Measurements from ENCODE around the gene SAMD11. TPM values are rescaled to one million over a fixed set of nuclear protein-coding genes. Genes with fewer than 3 reads are reported as not detected.
A peak's percentile ranks its signal among the peaks of the same experiment; 100 is the strongest.

The SAMD11 gene
- total and polyA plus RNA-seq, 2 of the 8 experiments (the other 6 are each of a cell fraction or from before 2014, with no cell fraction given), result 0.18 to 0.30 TPM

DNA sequence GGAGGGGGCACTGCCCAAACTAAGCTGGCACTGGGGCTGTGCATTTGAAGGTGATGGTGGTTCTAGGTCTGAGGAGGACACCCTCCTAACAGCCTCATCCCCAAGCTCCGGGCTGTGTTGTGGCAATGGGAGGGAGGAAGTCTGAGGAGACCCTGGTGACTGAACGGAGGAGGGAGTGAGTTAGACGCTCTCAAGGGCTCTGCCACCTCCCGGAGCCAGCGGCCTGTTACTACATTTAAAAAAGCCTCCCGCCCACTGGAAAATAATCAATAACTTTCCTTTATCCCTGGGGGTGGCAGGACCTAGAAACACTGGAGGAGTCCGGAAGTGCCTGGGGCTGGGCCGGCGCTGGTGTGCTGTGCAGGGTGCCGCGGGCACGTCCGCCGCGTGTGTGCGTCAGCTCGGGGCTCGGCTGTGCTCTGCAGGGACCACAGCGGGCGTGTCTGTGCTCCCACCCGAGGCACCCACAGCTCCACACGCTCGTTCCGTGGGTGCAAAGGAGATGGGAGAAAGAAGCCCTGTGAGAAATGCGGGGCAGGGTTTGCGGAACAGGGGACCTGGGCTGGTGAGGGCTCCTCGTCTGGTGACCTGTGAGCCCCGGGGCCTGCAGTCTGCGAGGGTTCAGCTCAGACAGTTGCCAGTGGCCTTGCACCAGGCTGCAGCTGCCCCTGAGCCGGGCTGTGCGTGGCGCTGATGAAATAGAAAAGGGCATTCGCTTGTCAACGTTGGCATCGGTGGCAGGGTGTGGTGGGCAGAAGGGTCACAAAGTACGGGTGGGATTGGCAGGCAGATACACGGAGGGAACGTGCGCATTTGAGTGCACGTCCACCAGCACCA lies 5.3 kb downstream of the SAMD11 start (continued):
- TF ChIP-seq, protein P1, sequence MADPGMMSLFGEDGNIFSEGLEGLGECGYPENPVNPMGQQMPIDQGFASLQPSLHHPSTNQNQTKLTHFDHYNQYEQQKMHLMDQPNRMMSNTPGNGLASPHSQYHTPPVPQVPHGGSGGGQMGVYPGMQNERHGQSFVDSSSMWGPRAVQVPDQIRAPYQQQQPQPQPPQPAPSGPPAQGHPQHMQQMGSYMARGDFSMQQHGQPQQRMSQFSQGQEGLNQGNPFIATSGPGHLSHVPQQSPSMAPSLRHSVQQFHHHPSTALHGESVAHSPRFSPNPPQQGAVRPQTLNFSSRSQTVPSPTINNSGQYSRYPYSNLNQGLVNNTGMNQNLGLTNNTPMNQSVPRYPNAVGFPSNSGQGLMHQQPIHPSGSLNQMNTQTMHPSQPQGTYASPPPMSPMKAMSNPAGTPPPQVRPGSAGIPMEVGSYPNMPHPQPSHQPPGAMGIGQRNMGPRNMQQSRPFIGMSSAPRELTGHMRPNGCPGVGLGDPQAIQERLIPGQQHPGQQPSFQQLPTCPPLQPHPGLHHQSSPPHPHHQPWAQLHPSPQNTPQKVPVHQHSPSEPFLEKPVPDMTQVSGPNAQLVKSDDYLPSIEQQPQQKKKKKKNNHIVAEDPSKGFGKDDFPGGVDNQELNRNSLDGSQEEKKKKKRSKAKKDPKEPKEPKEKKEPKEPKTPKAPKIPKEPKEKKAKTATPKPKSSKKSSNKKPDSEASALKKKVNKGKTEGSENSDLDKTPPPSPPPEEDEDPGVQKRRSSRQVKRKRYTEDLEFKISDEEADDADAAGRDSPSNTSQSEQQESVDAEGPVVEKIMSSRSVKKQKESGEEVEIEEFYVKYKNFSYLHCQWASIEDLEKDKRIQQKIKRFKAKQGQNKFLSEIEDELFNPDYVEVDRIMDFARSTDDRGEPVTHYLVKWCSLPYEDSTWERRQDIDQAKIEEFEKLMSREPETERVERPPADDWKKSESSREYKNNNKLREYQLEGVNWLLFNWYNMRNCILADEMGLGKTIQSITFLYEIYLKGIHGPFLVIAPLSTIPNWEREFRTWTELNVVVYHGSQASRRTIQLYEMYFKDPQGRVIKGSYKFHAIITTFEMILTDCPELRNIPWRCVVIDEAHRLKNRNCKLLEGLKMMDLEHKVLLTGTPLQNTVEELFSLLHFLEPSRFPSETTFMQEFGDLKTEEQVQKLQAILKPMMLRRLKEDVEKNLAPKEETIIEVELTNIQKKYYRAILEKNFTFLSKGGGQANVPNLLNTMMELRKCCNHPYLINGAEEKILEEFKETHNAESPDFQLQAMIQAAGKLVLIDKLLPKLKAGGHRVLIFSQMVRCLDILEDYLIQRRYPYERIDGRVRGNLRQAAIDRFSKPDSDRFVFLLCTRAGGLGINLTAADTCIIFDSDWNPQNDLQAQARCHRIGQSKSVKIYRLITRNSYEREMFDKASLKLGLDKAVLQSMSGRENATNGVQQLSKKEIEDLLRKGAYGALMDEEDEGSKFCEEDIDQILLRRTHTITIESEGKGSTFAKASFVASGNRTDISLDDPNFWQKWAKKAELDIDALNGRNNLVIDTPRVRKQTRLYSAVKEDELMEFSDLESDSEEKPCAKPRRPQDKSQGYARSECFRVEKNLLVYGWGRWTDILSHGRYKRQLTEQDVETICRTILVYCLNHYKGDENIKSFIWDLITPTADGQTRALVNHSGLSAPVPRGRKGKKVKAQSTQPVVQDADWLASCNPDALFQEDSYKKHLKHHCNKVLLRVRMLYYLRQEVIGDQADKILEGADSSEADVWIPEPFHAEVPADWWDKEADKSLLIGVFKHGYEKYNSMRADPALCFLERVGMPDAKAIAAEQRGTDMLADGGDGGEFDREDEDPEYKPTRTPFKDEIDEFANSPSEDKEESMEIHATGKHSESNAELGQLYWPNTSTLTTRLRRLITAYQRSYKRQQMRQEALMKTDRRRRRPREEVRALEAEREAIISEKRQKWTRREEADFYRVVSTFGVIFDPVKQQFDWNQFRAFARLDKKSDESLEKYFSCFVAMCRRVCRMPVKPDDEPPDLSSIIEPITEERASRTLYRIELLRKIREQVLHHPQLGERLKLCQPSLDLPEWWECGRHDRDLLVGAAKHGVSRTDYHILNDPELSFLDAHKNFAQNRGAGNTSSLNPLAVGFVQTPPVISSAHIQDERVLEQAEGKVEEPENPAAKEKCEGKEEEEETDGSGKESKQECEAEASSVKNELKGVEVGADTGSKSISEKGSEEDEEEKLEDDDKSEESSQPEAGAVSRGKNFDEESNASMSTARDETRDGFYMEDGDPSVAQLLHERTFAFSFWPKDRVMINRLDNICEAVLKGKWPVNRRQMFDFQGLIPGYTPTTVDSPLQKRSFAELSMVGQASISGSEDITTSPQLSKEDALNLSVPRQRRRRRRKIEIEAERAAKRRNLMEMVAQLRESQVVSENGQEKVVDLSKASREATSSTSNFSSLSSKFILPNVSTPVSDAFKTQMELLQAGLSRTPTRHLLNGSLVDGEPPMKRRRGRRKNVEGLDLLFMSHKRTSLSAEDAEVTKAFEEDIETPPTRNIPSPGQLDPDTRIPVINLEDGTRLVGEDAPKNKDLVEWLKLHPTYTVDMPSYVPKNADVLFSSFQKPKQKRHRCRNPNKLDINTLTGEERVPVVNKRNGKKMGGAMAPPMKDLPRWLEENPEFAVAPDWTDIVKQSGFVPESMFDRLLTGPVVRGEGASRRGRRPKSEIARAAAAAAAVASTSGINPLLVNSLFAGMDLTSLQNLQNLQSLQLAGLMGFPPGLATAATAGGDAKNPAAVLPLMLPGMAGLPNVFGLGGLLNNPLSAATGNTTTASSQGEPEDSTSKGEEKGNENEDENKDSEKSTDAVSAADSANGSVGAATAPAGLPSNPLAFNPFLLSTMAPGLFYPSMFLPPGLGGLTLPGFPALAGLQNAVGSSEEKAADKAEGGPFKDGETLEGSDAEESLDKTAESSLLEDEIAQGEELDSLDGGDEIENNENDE (IDR thresholded peaks at IDR 0.05; ENCODE audit: insufficient replicate concordance, low read length), result no peak
- TF ChIP-seq FOSL1 (IDR thresholded peaks at IDR 0.05; ENCODE audit: insufficient read depth, low read depth, low read length) (no peak), HDAC6 (IDR thresholded peaks at IDR 0.05; ENCODE audit: low read depth, low read length) (no peak), RAD21 (IDR thresholded peaks at IDR 0.05 in 1 of 2, conservative IDR thresholded peaks at IDR 0.05 in 1 of 2; ENCODE audit: low read depth in 2 of 2, low read length in 2 of 2) (peak; percentile 26 to 30; a peak in 3 of 4 replicates)
